SKM-1 treated with dmso at 0.1 percent for 144 hours (cell line): Measurements from ENCODE around the gene DNAJC6.
"Not testable (repeated sequence)": the region's sequence is repeated elsewhere in the genome, so short reads cannot be mapped to it uniquely, and the experiment has no call there.

Experiments
- DNase-seq: peaks from one replicate; lab custom pipeline; 2025; ENCODE audit not compliant: unreplicated experiment; lab: John Stamatoyannopoulos, UW

The DNAJC6 gene

DNA sequence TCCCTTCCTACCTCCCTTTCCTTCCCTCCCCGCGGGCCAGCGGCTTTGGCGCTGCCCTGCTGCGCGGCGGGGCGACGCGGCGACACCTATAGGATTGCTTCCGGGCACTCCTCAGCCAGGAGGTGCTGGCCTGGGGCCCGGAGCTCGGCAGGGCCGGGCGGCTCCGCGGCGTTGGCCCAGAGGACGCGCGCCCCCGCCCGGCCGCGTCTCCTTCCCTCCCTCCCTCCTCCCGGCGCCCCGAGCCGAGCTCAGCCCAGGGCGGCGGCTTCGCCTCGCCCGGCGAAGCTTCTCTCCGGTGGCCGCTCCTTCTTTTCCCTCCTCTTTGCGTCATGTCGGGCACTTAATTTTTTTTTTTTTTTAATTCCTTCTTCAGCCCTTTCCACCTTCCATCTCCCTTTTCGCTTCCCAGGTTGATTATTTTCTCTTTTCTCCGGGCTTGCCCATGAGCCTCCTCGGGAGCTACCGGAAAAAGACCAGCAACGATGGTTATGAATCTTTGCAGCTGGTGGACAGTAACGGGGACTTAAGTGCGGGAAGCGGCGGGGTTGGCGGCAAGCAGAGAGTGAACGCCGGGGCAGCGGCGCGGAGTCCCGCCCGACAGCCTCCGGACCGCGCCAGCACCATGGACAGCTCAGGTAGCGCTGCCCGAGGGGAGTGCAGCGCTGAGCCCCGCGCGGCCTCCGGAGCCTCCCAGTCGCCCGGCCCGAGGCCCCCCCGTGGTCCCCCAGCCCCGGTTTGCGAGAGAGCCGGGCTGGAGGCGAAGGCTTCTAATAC is at the start of gene DNAJC6:
DNAJC6 (plus strand) TSS at position 240 of the 774 bp plus-strand sequence; CDS start at position 443, 203 bp downstream.
- DNase-seq = peak; percentile 18

DNA sequence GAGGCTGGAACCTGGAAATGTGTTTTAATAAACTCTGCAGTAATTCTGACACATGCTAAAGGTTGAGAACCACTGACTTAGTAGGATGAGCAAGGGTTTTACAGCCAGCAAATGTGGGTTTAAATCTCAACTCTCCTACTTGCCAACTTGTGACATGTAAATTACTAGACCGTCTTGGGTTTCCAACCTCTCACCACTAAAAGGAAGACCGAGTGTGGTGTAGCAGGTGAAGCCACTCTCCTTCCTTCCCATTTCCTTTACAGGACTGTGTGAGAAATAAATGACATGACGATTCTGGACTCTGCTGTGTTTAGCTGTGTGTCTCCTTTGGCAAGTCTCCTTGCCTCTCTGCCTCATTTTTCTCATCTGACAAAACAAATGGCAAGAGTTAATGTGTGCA is 49.5 kb upstream of the DNAJC6 start:
- DNase-seq = no peak

DNA sequence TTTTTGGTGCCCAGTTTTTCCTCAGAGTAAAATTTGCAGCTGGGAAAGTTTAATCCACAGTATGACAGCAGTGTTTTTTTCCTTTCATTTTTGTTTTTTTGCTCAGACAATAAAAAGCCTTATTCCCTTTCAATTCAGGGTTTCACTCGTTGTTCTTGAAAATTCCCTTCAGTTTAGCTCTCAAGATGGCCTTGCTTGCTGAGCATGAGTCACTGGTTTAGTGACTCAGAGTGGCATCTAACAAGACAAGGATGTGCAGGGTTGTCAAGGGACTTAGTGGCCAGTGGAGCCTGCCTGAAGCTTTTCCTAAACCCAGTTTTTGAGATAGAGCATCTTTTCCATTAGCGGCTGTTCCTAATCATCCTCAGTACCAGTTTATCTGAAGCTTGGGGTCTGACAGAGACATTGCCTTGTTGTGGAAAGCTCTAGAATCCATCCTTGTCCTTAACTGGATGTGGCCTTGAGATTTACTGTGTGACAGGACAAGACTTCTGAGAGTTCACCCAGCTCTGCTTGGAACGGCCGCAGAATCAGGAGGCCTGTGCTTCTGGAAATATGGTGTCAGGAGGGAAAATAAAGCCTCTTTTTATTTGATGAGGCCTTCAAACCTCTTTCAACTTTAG is 48.4 kb upstream of the DNAJC6 start:
- DNase-seq = no peak

DNA sequence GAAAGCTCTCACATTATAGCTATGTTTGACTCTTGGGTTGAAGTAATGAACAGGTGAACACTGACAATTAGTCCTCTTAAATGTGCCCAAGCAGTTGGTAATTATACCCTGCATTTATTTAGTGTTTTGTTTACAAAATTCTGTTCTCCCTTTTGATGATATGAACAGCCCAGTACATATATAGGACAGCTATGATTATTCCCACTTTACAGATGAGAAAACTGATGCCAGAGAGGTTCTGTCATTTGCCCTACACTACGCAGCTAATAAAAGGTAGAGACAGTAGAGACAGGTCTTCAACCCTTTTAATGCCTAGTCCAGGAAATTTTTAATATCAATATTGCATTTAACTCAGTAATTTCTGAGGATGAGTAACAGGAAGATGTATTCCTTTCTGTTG is 46.1 kb upstream of the DNAJC6 start:
- DNase-seq = no peak

DNA sequence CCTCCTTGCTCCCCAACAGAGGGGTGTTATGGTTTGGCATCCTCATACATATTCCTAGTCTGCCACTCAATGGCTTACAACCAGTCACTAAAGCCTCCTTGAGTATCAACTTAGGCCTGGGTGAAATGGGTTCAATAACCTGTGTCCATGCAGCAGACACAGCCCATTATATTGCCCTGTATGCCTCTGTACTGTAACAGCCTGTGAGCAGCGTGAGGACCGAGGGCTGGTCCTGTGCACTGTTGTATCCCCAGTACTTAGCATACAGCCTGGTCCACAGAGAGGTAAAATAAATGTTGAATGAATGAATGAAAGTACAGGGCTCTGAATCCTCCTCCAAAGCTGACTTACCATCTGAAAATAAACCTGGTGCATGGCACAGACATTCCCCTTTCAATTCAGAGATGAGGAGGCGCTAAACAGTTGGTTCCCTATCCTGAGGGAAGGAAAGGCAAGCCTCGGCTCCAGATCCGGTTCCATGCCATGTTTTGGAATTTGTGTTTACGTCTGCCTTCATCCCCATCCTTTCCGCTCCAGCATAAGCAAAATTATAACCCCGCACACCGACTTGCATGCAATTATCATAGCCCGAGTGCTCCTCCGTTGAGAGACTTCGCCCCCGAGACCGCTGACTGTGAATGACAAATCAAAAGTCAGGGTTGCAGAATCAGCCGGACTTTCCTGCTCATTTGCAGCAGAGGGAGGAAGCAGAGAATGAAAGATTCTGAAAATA is 45.0 kb upstream of the DNAJC6 start:
- no peak for DNase-seq

DNA sequence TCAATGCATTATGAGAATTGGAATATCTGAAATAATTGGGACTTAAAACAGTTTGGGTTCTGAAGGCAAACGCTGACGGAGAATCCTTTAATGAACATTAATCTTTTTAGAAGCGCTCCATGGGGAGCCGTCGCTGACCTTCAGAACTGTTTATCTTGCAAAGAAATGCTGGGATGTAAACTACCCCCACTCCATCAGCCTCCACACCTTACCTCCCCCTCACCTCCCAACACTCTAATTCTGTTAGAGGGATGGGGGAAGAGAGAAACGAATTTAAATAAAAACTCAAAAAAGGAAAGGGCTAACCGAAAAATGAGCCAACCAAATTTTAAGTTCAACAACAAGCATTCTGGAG is 44.1 kb upstream of the DNAJC6 start:
- DNase-seq = no peak

DNA sequence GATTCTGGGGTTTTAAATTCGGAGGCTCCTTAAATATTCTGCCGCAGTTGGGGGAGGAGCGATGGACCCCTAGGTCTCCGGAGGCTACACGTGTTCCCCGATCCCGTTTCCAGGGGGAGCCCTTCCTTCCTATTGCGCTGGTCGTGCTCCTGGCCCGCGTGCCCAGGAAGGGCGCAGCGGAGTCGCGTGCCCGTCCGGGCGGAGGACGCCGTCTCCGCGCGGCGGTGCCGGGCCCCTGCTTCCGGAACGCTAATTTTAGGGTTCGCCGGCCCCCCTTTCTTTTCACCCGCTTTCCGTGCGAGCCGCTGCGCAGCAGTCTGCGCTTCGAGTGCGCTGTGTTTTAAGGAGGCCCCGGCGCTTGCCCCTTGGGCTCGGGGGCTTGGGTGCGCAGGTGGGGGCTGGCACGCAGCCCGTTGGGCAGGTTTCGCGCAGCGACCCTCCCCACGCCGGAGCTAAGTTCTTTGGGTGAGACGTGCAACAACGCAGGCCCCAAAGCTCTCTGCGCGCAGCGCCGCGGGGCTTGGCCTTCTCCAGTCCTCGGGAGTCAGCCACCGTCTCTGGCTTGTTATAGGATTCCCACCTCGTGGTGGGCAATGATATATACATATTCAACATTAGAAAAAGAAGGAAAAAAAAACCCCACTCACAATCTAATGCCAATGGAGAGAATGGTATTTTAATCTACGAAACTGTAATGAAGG is 43.5 kb upstream of the DNAJC6 start:
- DNase-seq = peak; percentile 24

DNA sequence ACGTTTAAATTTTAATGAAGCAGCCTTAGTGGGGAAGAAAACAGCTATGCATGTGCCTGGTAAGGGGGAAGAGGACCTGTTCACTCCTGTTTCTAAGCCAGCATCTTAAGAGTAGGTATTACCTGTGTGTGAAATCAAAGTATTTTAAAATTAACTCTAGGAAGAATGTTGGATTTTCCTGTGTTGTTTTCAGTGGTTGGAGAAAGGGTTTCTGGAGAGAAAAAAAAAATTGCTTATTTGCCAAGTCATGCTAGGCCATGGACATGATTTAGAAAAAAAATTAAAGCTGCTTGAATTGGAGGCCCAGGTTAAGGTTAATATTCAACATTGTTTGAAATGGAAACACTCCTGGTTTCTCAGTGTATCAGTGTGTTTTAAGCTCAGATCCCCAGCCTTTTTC is 42.9 kb upstream of the DNAJC6 start:
- no peak for DNase-seq

DNA sequence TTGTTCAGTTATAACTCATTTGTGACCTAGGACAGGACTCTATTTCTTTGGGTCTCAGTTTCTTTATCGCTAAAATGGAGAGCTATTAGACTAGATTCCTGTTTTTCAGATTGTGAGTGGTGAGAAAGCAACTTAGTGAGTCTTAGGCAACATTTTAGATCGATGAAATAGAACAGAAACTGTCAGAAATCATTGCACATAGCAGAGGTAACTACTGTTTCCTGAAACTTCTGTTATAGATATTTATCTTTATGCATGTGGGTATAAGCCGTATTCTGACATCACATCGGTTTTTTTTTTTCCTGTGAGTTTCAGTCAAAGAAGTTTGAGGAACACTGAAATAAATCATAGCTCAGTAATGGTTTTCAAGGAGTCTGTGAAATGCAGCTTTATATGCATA is 42.1 kb upstream of the DNAJC6 start:
- DNase-seq = no peak

DNA sequence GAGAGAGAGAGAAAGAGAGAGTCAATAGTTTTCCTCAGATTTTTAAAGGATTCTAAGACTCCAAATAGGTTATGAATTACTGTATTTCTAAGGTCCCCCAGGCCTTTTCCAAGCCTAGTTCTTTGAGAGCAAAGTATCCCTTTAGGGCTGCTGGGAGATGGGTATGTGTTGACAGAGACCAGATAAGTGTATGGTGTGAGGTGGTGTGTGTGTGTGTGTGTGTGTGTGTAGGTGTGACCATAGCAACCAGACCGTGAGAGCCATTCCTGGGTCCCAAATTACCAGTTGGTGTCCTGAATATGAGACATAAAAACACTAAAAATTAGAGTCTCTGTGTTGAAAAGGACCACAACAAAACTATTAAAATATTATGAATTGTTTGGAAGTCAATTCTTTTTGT is 41.7 kb upstream of the DNAJC6 start:
- no peak for DNase-seq

DNA sequence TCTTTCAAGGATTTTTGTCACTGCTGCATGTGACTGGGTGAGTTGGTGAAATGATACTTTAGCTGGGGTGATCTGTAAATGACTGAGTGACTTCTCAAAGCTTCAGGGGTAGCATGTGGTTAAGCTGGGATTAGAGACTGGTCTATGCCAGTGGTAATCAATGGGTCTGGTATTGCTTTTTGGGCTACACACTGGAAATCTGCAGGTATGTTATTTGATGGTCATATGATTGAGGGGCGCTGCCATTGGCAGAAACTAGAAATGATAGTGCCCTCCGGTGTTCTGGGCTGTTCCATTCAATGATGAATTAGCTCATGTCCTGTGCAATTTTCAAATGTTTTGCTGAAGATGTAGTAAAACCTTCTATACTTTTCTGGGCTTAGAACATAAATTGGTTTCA is 39.7 kb upstream of the DNAJC6 start:
- no peak for DNase-seq

DNA sequence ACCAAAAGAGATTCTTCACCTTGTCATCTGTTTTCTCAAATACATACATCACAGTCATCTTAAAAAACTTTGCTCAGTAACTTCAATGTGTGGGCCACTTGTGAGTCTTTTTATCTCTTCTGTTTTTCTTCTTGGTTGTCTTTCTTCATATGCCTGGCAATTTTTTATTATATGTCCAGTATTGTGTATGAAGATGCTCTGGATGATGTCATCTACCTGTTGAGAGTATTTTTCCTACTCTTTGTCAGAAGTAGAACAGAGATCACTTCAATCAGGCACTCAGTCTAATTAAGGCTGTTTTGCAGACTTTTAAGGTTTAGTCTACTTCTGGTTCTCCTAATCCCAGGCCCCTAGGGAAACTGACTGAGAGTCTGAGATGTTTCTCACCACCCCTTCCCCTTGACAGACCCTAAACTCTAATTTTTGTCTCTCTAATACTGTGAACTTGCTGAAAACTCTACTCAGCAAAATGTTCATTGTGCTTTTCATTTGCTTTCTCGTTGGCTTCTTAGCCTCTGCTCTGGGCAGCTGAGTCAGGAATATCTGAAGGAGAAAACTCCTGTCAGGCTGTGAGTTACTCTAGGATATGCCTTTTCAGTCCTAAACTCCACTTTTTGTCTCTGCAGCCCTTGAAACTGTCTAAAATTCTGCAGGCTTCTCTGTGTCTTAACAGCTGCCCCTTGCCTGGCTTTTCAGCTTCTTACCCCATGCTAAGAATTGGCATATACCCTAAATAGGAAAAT is 33.0 kb upstream of the DNAJC6 start:
- DNase-seq = no peak

DNA sequence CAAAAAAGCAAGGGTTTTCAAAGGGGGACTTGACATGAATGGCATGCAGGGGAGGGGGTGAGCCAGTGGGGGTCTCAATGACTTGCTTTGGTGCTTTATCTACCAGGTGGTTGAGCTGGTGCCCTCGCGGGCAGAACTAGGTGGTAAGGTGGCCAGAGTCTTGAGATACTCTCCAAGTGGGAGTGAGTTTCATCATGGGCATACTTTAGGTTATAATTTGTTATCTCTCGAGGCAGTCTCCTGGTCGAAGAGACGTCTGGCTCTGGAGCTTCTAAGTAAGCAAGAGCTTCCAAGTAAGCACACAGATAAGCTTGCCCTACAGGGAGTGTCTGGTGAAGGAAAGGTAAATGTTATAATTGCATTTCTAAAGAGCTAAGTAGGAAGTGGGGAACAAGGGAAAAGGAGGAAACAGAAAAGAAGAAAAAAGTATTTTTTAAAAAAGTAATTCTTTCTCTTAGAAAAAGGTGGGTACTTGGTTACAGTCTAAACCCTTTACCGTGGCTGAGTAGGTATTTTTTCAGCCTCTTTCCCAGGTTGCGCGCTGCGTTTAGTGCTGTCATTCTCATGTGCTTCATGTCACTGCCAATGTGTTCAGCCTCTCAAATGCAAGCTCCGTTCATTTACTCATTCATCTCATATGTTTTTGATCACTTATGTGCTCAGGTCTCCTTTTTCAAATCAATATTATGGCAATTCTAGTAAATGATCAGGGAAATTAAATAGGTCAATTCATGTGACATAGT is 31.6 kb upstream of the DNAJC6 start:
- no peak for DNase-seq

DNA sequence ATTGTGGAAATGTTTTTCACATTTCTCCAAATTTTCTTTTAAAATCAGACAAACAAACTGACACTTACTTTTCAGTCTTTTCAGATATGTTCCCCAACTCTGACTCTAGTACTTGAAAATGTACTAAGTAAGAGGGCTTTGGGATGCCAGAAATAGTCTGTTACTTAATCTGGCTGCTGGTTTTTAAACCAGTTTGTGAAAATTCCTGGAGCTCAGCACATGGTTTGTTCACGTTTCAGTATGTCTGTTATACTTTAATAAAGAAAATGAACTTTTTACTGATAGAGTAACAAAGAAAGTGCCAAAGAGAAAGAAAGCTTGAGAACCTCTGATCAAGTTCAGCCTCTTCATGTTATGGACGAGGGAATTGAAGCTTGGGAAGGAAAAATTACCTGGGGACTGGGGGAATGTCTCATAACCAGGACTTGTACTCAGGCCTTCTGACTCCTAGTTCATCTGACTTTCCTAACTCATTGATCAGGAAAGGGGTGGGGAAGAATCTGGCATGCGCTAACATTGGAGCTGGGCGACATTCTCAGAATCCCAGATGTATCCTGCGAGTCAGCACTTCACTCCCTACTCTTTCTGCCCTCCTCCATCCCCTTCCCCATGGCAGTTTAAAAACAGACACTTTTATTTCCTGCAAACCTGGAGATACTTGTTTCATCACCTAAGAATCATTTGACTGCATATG is 30.8 kb upstream of the DNAJC6 start:
- no peak for DNase-seq

DNA sequence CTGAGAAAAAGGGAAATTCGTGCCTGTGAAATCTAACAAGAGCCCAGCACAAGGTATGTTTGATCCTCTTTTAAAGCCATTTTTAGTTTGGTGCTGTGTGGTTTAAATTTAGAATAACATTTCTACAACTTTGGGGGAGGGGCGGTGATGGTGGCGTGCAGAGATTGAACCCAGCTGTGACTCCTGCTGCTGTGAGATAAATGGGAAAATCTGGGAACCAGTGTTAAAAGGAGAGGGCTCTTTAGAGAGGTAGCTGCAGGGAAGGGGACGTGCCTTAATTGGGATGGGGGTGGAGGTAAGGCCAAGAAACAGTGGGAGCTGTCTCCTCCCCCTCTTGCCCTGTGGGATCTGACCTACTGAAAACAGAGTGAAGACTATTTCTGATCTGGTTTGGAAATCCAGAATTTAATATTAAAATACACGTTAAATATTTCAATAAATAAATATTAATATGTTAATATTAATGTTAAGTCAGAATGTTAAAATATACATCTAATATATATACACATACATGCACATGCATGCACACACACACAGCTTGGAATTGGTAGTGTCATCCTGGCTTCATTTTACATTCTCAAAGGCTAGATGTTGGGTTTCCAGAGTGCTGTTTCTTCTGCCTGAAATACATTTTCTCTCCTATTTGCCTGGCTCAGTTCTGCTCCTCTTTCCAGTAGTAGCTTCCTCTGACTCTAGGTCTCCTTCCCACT is 30.1 kb upstream of the DNAJC6 start:
- DNase-seq = no peak

DNA sequence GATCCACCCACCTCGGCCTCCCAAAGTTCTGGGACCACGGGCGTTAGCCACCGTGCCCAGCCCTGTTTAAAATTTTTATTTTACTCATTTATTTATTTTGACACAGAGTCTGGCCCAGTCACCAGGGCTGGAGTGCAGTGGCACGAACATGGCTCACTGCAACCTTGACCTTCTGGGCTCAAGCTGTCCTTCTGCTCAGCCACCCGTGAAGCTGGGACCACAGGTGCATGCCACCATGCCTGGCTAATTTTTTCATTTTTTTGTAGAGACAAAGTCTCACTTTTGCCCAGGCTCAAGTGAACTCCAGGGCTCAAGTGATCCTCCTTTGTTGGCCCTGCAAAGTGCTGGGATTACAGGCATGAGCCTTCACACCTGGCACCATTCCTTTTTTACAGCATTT is 27.5 kb upstream of the DNAJC6 start:
- DNase-seq = no peak

DNA sequence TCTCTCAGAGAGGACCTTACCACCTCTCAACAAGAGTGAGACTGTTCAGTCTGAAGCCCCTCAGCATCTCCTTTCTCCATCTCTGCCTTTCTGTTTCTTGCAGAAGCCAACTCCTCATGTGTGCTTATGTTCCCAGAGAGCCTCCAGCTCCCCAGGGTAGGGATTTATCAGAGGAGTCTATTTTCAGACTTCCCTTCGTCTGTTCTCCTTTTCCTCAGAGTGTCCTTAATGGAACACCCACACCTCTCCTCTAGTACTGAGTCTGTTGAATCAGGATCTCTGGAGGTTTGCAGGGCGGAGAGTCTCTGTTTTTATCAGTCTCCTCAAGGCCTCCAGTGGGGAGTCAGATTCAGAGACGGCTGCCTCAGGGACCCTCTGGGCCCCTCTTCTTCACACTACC is 25.1 kb upstream of the DNAJC6 start:
- DNase-seq = no peak

DNA sequence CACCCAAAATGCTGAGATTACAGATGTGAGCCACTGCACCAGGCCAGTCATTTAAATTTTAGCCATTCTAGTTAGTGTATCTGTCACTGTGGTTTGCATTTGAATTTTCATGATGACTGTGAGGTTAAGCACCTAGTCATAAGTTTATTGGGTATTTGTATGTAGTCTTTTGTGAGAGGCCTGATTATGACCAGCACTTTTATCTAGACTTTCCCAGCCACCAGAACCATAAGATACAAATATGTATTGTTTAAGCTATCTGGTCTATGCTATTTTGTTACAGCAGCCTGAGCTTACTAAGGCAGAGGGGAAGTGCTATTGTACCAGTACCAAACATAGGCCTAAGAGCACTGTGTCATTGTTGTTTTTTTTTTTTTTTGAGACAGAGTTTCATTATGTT is 19.9 kb upstream of the DNAJC6 start:
- DNase-seq = no peak

DNA sequence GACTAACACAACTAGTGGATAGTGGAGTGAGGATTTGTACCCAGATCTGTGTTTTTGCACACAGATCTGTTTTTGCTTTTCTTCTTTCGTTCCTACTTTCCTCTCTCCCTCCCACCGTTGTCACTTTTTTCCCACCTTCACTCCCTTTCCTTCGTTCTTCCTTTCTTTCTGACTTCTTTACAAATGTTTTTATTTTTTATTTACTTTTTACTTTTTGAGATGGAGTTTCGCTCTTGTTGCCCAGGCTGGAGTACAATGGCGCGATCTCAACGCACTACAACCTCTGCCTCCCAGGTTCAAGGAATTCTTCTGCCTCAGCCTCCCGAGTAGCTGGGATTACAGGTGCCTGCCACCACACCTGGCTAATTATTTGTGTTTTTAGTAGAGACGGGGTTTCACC is 17.5 kb upstream of the DNAJC6 start:
- not testable (repeated sequence) for DNase-seq
